ENCODE results near the gene FBN1.

The FBN1 gene

DNA sequence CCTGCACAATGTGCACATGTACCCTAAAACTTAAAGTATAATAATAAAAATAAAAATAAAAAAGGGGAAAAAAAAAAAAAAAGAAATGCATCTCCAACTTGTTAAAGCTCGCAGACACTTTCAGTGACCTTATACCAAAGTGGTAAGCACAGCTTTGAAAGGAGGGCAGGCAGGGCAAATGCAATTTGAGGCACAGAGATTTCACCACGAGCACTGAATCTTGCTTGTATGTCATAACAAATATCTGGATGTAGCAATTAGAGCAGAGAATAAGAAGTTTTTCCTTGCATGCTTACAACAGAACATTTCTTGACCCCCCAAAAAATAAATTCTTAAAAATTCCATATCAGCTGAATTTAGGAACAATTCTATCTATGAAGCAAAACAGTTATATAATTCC is 66.5 kb downstream of the FBN1 start:
- DNase-seq, result no peak

DNA sequence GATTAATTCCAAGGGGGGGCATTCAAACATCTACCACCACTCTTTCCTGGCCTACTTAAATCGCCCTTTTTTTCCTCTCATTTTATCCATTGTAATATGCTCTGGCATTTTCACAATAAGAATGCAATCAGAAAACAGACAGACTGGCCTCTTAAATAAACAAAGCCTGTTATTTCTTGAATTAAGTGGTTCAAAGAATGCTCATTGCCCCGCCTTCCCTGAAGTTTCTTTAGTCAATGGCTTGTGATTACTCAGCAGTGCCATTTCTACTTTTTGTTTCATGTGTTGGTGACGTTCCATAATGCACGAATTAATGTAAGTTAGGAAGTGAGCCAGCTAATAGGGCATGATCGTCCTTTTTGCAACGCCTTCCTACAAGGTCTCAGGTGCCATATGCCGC is 68.0 kb downstream of the FBN1 start:
- no peak for DNase-seq

DNA sequence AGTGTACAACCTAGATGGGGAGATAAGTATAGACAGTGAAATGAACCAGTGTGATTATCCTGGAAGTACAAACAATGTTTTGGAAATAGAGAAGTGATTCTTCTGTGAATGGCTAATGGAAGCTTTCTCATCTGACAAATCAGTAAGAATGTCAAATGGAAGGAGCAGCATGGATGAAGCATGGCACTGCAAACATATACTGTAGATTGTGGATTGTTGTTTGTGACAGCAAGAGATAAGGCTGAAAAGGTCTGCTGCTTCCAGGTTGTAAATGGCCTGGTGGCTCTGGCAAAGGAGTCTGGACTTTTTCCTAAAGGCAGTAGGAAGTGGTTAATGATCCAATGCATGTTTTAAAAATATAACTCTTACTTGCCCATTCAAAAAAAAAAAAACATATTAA is 71.3 kb downstream of the FBN1 start:
- DNase-seq, result no peak

DNA sequence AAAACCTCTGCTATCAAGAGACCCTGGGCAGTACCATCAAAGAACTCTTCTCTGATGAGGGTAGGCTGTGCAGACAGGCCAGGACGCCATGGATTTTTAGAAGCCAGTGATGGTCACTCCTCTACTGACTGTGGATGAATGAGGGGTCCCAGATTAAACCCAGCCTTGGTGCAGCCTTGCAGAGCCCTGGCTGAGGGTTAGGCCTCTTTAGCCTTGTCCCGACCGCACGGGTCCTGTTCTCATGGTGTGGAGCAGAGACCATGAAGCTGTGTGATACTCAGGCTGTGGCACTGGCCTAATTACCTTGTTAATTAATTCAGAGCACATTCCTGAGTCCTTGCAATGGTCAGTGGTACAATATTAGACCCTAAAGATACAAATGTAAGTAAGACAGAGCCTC is 71.7 kb downstream of the FBN1 start:
- no peak for DNase-seq

DNA sequence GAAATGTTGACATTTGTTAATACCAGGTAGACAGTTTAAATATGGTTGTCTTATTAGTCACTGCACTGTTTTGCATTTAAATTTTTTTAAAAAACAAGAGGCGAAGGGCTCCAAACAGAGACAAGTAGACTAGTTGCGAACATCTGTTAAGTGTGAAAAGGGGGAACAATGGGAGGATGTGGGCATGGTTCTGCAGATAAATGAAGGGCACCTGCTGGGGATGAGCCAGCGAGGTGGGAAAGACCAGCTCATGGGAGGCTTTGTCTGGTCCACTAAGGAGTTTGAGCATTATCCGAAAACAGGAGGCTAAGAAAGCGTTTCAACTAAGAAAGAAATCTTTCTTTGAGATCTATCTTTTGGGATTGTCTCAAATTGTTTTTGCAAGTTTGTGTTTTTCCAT is 72.7 kb downstream of the FBN1 start:
- DNase-seq, result no peak

DNA sequence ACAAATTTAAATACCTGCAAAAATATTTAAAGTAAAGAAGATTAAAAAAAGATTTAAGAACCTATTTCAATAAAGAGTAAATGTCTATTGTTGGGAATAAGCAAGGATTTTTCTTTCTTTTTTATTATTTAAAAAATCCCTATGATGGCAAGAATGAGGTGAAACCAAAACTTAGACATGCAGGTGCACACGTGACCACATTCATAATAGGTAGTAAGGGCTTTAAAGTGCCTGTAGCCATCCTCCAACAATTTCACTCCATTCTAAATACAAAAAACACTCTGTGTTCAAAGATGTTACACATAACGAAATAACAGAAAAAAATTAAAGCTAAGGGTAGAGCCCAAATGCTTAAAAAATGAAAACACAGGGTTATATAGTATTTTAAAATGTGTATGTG is 74.0 kb downstream of the FBN1 start:
- DNase-seq, result no peak

DNA sequence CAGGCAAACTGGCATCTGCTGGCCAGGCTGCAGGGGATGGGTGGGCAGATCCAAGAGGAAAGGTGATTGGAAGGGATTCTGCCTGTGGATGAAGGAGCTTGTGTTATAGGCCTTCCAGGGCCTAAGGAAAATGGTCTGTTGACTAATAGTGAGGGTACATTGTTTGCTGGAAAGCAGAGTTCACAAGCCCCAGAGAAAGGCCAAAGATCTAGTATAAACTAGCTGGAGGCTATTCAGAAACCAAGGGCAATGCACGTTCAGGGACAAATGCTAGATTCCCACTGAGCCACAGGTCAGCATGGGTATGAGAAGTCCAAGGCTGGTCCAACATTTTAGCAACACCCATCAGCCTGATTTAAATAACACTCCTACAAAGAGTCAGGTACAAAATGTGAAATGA is 74.7 kb downstream of the FBN1 start:
- DNase-seq, result no peak

DNA sequence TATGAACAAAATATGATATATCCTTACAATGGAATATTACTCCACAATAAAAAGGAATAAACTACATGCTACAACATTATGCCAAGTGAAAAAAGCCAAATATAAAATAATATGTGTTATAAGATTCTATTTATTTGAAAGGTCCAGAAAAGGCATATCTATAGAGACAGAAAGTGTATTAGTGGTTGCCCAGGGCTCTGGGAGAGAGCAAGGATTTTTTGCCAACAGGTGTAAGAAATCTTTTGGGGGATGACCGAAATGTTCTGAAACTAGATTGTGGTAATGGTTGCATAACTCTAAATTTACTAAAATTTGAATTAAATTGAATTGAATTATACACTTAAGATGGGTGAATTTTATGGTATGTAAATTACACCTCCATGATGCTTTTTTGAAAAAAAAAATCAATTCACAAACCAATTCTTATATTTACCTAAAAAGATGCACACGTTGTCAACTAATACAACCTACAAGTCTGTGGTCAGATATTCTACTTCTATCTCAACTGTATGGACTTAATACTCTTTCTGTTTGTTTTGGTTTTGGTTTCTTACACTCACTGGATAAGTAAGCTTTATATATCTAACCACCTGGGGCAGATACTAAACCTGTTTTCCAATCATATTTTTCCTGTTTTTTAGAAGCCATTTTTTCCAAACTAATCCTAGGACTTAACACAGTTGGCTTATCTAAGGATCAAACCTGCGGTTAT is 75.8 kb downstream of the FBN1 start:
- no peak for DNase-seq

DNA sequence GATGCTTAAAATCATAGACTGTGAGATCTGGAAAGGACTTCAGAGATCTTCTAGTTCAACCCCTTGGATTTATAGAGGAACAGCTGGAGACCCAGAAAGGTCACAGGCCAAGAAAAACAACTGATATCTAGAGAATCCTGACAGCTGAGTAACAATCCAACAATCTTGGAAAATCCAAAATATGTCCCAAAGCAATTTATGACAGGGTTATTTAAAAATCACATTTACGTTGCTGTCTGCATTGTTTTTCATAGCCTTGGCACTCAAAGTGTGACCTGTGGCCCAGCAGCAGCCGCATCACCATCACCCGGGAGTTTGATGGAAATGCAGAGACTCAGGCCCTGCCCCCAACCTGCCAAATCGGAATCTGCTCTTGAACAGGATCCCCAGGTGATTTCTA is 78.8 kb downstream of the FBN1 start:
- no peak for DNase-seq

DNA sequence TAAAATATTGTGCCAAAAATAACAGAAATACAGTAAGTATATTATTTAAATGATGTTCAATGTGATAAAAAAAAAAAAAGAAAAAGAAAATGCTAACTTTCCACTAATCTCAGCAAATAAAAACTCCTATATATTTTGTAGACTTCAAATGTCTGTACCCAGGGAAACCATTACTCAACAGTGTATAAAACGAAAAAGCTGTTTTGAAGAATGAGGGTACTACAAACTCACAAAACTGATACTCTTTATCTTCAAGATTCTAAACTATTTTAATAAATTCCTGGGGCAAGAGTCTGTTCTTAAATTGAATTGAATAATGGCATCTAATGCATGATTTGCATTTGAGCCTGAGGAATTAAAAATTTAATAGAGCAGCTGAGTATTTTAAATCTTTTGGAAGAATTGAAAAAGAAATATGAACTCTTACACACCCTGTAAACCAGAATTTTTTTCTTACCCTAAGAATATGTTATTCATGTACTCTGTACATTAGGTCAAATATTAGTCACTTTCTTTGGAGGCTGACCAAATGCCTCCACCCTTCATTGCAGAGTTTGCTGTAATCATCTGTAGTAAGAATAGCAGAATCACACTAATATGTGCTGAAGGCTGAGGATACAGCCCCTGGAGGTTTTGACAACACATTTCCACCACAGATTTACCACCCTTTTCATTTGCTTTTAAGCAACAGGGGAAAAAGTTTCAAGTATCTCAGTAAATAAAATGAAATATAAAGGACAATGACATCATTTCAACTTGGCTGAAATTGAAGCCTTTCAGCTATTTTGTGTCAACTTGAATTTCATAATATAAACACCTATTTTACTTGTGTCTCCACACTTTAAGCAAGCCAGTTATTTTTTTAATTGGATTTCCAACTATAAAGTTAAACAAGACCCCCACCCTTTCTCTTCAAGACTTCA is 79.7 kb downstream of the FBN1 start:
- no peak for DNase-seq

DNA sequence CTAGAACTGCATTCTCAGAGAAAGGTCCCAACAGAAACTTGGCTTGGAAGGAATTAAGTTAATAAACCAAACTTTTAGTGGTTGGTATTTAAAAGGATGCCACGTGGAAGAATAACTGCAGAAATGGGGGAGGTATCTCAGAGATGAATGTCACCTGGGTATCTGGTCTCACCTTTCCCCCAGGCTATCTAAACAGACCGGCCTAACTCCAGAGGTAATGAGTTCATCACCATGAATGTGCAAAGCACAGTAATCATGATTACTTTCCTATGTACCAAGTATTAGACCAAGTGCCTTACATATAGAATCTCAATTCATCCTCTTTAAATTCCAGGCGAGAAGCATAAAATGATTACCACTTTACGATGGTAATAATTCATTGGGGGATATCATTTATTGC is 80.8 kb downstream of the FBN1 start:
- no peak for DNase-seq

DNA sequence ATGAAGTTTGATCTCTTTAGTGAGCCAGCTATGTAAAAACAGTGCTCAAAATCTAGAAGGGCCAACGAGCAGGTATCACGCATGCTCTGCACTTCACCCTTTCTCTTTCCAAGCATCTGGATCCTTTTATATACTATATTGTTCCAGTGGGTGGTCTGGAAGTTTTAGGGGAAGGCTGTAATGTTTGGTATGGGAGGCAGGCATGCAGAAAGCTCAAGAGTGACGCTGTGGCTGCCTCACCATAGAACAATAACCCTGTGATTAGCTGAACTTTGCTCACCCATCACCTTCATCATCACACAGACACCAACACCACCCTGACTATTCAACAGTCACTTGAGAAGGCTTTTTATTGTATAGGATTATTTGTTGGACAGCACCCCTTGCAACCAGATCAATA is 81.6 kb downstream of the FBN1 start:
- DNase-seq, result no peak

DNA sequence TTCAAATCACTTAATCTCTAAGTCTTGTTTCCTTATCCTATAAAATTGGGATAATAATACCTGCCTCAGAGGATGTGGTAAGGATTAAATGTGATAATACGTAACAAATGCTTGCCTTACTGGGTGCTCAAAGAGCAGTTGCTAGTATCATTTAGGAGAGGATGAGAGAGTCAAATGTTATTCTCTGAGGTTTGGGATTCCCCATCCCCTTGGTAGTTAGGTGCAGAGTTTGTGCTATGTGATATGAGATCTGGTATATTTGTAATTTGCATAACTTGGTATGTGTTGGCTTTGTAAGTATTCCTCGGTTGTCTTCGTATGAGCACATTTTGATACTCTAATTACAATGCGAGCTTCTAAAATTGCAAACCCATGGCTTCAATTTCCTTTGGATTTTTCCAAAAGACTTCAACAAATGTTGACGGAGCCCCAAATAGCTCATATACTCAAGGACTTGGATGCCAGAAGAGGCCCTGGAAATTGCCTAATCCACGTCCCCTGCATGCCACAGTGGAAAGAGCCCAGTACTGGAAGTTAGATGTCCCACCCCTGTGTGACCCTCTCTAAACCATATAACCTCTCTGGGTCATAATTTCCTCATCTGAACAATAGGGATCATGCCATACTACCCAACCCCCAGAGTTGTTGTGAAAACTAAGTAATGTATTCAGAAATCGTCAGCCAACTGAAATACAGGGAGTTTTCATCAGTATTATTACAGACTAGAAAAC is 85.0 kb downstream of the FBN1 start:
- DNase-seq, result no peak

DNA sequence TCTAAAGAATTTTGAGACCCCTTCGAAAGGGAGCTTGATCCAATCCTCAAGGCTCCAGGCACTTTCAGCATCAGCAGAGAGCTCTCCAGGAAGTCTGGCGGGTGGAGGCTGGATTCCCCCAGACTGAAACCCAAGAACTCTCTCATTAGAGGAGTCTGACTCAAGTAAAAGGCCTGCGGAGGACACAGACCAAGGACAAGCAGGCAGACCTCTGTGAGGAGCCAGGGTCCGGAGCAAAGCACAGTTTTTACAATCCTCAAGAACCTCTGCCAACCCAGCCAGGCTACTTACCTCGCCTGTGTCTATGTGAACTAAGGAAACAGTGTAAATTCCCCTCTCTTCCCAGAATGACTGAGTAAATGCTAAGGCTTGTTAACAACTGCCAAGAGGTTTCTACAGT is 86.2 kb downstream of the FBN1 start:
- no peak for DNase-seq

DNA sequence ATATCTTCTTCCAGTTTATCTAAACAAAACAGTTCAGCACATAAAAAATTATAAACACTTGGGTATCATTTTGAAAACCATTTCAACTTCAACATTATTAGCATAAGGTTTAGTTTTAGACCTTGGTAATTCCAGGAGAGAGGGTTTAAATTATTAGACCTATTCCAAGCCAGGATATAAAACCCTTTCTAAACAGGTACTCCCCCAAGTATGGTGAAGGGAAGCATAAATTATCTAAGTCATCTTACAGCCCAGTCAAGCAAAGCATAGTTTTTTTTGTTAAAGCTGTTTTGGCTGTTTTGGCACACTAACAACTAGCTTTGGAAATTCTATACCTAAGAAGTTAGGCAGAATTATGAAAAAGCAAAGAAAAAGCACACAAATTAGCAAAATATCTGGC is 87.3 kb downstream of the FBN1 start:
- DNase-seq, result no peak

DNA sequence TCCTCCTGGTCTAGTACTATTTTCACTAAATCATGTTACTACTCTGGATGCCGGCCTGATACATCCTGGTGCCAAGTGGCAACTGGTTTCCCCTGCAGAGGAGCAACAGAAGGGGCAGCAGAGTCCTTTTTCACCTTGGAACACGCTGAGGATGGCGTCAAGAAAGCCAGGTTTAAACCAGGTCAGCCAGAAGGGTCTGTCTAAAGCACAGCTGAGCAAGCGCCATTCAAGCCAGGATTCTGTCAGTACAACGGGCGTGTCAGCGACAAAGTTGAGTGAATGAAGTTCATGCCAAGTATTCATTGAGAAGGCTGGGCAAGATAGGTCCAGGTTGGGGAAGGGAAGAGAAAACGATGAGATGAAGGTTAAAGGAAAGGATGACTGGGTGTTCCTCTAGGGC is 88.2 kb downstream of the FBN1 start:
- no peak for DNase-seq

DNA sequence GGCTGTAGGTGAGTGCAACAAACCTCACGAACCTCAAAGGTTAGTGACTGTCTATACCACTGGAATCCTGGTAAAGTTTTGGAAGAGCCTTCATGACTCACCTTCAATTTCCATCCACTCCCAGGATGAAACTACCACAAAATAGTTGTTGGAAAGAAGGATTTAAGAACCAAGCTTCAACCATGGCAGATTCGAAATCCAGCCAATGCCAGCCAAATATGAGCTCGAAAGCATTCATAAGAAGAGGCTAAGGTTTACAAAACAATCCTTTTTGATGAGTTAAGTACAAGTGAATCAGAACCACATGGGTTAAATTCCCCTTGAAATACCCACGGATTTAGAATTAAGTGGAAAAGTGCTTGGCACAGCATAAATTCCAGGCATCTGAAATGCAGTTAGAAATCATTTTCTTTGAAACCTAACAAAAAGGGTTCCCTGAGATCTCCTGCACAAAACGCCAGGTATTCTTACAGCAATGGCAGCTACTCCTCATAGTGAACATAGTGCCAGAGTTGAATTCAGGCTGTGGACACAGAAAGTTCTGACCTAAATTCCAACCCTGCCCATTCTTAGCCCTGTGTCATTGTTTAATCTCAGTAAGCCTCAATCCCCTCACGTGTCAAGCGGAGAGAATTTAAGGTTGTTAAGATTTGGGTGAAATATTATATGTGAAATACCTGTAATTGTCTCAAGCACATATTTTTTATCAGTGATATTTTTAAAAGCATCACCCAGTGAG is 89.2 kb downstream of the FBN1 start:
- no peak for DNase-seq

DNA sequence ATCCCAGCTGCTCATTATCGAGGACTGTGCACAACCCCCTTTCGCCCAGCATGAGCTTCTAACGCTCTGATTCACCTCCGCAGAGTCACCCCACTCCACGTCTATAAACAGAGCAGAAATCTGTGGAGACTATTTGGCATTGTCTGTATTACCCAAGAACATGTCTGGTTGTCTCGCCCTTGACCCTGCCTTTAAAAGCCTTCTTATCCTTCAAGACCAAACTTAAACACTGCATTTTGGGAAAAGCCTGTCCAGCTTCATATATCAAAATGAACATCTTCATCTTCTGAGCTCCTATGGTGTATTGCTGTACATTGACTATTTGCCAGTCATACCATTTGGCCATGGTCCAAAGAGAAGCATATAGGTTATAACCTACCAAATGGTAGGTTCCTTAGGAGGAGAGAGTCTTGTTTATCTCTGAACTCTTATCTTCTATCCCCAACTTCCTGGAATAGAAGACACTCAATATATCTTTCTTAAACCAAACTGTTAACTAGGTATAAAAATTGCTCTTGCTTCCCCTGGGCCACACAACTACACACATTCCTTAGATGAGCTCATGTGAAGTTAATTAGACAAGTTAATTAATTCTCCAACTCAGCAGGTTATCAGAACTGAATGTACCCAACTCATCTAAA is 90.1 kb downstream of the FBN1 start:
- DNase-seq, result no peak

DNA sequence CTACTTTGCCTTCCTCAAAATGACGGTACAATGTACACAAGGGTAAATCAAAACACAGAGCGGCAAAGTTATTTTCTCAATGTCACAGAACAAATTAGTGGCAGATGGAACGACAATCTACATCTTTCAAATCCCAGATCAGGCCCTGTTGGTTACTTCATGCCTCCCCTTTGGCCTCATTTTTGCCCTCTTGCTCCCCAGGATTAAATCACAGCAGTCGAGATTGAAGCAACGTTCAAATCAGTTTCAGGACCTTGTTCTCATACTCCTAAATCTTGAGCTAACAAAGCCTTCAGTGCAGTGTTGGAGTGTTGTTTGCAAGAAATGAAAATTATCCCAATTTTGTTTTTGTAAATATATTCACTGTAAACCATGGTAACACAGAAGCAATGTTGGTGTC is 91.4 kb downstream of the FBN1 start:
- no peak for DNase-seq

DNA sequence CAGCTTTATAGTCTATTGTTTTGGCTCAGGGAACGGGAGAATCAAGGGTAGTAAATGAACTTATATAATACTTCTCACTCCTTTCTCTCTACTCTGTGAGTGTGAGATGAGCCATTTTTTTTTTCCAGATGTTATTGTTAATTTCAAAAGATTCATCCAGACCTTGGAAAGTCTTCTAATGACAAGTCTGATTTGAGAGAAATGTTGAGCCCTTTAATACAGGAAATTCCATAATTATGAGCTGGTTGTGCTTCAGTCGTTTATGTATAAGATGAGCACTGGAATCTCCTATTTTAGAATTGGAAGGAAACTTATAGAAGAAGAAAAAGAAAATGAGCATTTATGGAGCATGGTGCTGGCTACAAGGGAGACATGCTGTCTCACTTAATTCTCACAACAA is 92.0 kb downstream of the FBN1 start:
- no peak for DNase-seq

DNA sequence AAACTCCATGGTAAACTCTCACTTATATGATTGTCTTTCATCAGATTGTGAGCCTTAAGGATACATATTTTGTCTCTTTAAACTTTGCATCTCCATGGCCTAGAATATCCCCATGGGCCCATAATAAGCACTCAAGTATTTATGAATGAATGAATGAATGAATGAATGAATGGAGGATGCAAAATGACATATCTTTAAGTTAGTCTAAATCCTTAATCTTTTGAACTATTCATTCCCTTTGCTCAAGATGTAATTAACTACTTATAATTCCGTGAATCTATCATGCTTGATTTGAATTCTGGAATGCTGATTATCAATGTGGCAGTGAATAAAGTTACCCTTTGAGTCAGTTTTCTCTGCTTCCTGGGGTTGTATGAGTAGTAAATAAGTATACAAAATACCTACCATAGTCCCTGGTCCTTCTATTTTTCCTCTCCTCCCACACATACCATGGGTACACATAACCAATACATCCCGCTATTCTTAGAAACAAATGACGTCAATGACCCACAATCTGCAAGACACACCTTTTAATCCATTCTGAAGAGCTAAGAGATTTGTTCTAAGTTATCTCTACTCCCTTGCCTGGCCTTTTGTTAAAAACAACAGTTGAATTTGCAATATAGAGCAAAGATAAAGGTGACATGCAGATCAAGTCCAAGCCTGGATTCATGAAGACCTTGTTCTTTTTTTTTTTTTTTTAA is 94.5 kb downstream of the FBN1 start:
- DNase-seq, result no peak

DNA sequence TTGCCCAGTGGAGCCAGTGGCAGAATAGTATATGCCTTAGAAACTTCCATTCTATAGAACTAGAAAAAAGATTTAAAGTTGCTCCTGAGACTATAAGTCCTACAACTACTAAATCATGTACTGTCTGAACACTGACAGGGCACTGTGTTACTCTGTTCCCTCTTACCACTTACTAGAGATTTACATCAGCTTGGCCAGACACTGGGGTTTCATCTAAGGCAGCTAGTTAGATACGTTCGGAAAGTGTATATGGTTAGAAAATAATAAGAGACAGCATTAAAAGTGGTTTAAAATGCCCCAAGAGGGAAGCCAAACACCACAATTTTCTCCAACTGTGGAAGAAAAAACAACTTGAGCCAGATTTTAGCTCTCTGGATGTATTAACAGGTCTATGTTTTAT is 97.1 kb downstream of the FBN1 start:
- DNase-seq, result no peak

Data from CD4-positive, alpha-beta T cell treated with Interleukin-12 subunit alpha and Interleukin-12 subunit beta, for 1 hour (primary cell).